Measurements from ENCODE around the gene TMEM187.

TMEM187 gene

DNA sequence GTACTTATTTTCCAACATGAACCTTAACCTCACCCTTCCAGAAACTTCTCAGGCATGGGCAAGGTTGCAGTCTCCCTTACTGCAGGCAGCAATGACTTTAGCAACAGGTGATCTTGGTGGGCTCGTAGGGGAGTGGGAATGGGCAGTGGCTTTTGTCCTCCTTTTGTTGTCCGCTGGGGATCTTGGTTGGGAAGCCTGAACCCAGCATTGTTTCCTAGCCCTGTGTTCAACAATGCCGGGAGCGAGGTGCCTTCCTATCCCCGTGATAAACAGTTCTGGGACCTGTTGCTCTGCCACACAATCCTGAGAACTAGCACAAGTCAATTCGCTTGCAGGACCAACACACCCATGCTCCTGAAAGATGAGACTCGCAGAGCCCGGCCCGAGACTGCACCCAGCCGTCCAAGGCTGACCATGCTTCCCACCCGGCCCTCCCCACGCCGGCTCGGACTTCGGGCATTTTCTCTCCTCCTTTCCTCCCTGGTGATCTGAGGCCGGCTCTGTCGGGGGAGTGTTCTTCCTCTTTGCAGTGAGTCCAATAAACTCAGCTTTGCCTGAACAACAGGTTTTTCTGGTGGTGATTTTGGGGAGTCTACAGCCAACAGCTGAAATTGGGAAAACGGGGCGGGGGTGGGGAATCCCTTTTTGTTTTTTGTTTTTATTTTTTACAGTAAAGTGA is 26.9 kb downstream of the TMEM187 start:
- Histone ChIP-seq H4K91ac (ENCODE audit: low read depth, low read length) (no peak overlapping the region), H3K23ac (ENCODE audit: low read length) (no peak overlapping the region), H2AK5ac (ENCODE audit: low read length) (no peak overlapping the region), H3K9me3 (ENCODE audit: insufficient read depth, low read depth, low read length) (no peaks in the 10 kb centered on the region), H2BK5ac (ENCODE audit: low read depth, low read length, poor library complexity) (no peak overlapping the region), H3K79me2 (ENCODE audit: control insufficient read depth, insufficient read depth, low read length, poor library complexity) (no peaks in the 10 kb centered on the region), H2BK12ac (ENCODE audit: low read length) (no peak overlapping the region), H4K8ac (ENCODE audit: low read depth, low read length) (peak overlapping the region; percentile 56), H3K4me3 (ENCODE audit: low read depth, low read length) (no peak overlapping the region), H3K14ac (ENCODE audit: low read length) (no peak overlapping the region), H3K4me2 (ENCODE audit: low read length) (peak overlapping the region; percentile 23), H3K4ac (ENCODE audit: low read depth, low read length) (no peak overlapping the region), H3K79me1 (ENCODE audit: low read length) (peaks cover 4% of the 10 kb centered on the region), H3K36me3 (ENCODE audit: control insufficient read depth in 1 of 2, insufficient read depth in 2 of 2, low read length in 2 of 2) (no peaks in the 10 kb centered on the region), H3K27ac (ENCODE audit: low read depth, low read length) (no peak overlapping the region), H3K9ac (ENCODE audit: low read length) (no peak overlapping the region), H2AFZ (ENCODE audit: insufficient read depth, low read length, poor library complexity) (no peak overlapping the region), H3K27me3 (ENCODE audit: insufficient read depth, low read length) (no peaks in the 10 kb centered on the region), H3K4me1 (ENCODE audit: control insufficient read depth in 1 of 2, insufficient read depth in 2 of 2, low read length in 2 of 2) (peaks cover 11 to 12% of the 10 kb centered on the region in 2 experiments), H4K12ac (ENCODE audit: low read depth, low read length) (no peak overlapping the region), H3K18ac (ENCODE audit: low read length) (no peak overlapping the region), H2BK120ac (ENCODE audit: insufficient read depth, low read length, poor library complexity) (no peak overlapping the region)
- DNase-seq, result no peak
- WGBS (ENCODE audit: extremely low coverage, insufficient coverage, insufficient read length), result no CpG with 5 or more reads among the region's 19 CpGs

DNA sequence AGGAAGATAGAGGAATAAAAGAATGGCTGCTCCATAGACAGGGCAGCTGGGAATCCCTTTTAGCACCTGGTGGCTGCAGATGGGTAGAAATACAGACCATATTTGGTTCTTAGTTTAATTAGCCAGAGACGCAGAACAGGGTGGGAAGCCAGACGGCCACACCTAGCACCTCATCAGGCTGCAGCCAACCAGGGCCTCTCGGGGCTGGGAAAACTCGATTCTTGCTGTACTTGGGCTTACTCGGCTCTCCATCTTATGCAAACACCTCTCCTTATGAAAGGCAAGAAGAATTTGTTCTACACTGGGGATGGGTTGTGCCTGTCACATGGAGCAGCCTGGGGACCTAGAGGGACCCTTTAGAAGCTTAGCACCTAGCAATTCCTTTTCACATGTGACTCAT is 27.5 kb downstream of the TMEM187 start:
- no peak overlapping the region for H3K9ac ChIP-seq (ENCODE audit: low read length)
- no peaks in the 10 kb centered on the region for H3K36me3 ChIP-seq (ENCODE audit: control insufficient read depth in 1 of 2, insufficient read depth in 2 of 2, low read length in 2 of 2)
- H3K27ac ChIP-seq (ENCODE audit: low read depth, low read length), result no peak overlapping the region
- no peak overlapping the region for H4K12ac ChIP-seq (ENCODE audit: low read depth, low read length)
- H2AFZ ChIP-seq (ENCODE audit: insufficient read depth, low read length, poor library complexity), result no peak overlapping the region
- no peaks in the 10 kb centered on the region for H3K27me3 ChIP-seq (ENCODE audit: insufficient read depth, low read length)
- no CpG with 5 or more reads among the region's 5 CpGs for WGBS (ENCODE audit: extremely low coverage, insufficient coverage, insufficient read length)
- H3K4me1 ChIP-seq (ENCODE audit: control insufficient read depth in 1 of 2, insufficient read depth in 2 of 2, low read length in 2 of 2), result peaks cover 11 to 12% of the 10 kb centered on the region in 2 experiments
- no peak overlapping the region for H3K18ac ChIP-seq (ENCODE audit: low read length)
- H3K4ac ChIP-seq (ENCODE audit: low read depth, low read length), result no peak overlapping the region
- no peak overlapping the region for H4K8ac ChIP-seq (ENCODE audit: low read depth, low read length)
- no peak overlapping the region for H2BK120ac ChIP-seq (ENCODE audit: insufficient read depth, low read length, poor library complexity)
- no peak overlapping the region for H2BK5ac ChIP-seq (ENCODE audit: low read depth, low read length, poor library complexity)
- no peak for DNase-seq
- no peaks in the 10 kb centered on the region for H3K79me2 ChIP-seq (ENCODE audit: control insufficient read depth, insufficient read depth, low read length, poor library complexity)
- no peak overlapping the region for H4K91ac ChIP-seq (ENCODE audit: low read depth, low read length)
- H3K9me3 ChIP-seq (ENCODE audit: insufficient read depth, low read depth, low read length), result no peaks in the 10 kb centered on the region
- H3K4me3 ChIP-seq (ENCODE audit: low read depth, low read length), result no peak overlapping the region
- no peak overlapping the region for H3K14ac ChIP-seq (ENCODE audit: low read length)
- H2BK12ac ChIP-seq (ENCODE audit: low read length), result no peak overlapping the region
- H3K4me2 ChIP-seq (ENCODE audit: low read length), result peak overlapping the region; percentile 23
- H3K79me1 ChIP-seq (ENCODE audit: low read length), result peaks cover 4% of the 10 kb centered on the region
- H3K23ac ChIP-seq (ENCODE audit: low read length), result no peak overlapping the region
- H2AK5ac ChIP-seq (ENCODE audit: low read length), result no peak overlapping the region

DNA sequence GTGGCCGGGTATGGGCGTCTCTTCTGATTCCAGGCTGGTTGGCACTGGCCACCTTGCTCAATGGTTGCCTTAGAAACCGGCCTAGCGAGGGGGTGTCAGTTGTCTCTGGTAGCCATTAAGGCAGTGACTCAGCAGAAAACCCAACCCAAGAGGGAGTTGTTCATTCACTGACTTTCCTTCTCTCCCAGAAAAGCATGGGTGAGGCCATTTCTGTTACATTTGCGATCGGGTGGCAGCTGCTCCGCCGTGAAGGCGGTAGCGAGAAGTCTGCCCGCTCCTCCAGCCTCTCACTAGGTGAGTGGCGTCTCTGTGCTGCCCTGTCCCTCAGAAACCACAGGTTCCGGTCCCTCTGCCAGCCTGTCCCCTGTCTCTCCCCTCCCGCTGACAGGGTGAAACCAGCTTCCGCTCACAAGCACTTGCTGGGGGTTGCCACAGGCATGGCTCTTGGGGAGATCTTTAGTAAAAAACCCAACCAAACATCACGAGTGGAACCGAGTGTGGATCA is 29.7 kb downstream of the TMEM187 start:
- Histone ChIP-seq H3K79me2 (ENCODE audit: control insufficient read depth, insufficient read depth, low read length, poor library complexity) (no peaks in the 10 kb centered on the region), H4K8ac (ENCODE audit: low read depth, low read length) (peak overlapping the region; percentile 84), H3K4me3 (ENCODE audit: low read depth, low read length) (no peak overlapping the region), H3K23ac (ENCODE audit: low read length) (no peak overlapping the region), H3K27ac (ENCODE audit: low read depth, low read length) (peak overlapping the region; percentile 23), H3K18ac (ENCODE audit: low read length) (peak overlapping the region; percentile 41), H4K12ac (ENCODE audit: low read depth, low read length) (peak overlapping the region; percentile 47), H3K27me3 (ENCODE audit: insufficient read depth, low read length) (no peaks in the 10 kb centered on the region), H2AFZ (ENCODE audit: insufficient read depth, low read length, poor library complexity) (peak overlapping the region; percentile 61), H3K4ac (ENCODE audit: low read depth, low read length) (no peak overlapping the region), H2BK120ac (ENCODE audit: insufficient read depth, low read length, poor library complexity) (peak overlapping the region; percentile 74), H3K9ac (ENCODE audit: low read length) (no peak overlapping the region), H3K9me3 (ENCODE audit: insufficient read depth, low read depth, low read length) (no peaks in the 10 kb centered on the region), H3K14ac (ENCODE audit: low read length) (peak overlapping the region; percentile 59), H3K36me3 (ENCODE audit: control insufficient read depth in 1 of 2, insufficient read depth in 2 of 2, low read length in 2 of 2) (peaks cover 0 to under 1% of the 10 kb centered on the region in 2 experiments), H3K4me2 (ENCODE audit: low read length) (no peak overlapping the region), H4K91ac (ENCODE audit: low read depth, low read length) (peak overlapping the region; percentile 90), H3K4me1 (ENCODE audit: control insufficient read depth in 1 of 2, insufficient read depth in 2 of 2, low read length in 2 of 2) (peaks cover 11 to 12% of the 10 kb centered on the region in 2 experiments), H2AK5ac (ENCODE audit: low read length) (peak overlapping the region; percentile 39), H3K79me1 (ENCODE audit: low read length) (peaks cover 4% of the 10 kb centered on the region), H2BK12ac (ENCODE audit: low read length) (peak overlapping the region; percentile 55), H2BK5ac (ENCODE audit: low read depth, low read length, poor library complexity) (peak overlapping the region; percentile 84)
- WGBS (ENCODE audit: extremely low coverage, insufficient coverage, insufficient read length), result no CpG with 5 or more reads among the region's 17 CpGs
- DNase-seq, result peak in 1 of 2 donors; percentile 8

DNA sequence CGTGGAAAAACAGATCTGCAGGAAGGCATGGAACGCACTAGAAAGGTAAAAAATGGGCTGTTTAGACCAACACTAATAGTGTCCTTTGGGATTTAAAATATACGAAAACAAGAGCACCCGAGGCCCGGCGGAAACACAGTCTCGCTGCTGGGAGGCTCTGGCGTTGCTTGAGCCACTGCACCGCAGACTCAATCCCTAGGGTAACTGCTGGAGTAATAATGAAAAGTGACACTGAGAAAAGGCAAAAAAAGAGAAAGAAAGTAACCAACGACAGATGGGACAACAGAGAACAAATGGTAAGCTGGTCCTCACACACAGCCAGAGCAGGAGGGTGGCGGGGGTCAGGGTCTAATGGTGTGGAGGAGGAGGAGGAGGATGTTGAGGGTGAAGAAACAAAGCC is 31.8 kb downstream of the TMEM187 start:
- Histone ChIP-seq H4K12ac (ENCODE audit: low read depth, low read length) (no peak overlapping the region), H3K4me1 (ENCODE audit: control insufficient read depth in 1 of 2, insufficient read depth in 2 of 2, low read length in 2 of 2) (peaks cover 9 to 12% of the 10 kb centered on the region in 2 experiments), H3K4me3 (ENCODE audit: low read depth, low read length) (no peak overlapping the region), H3K79me2 (ENCODE audit: control insufficient read depth, insufficient read depth, low read length, poor library complexity) (no peaks in the 10 kb centered on the region), H3K27me3 (ENCODE audit: insufficient read depth, low read length) (no peaks in the 10 kb centered on the region), H2BK12ac (ENCODE audit: low read length) (no peak overlapping the region), H3K18ac (ENCODE audit: low read length) (no peak overlapping the region), H3K9me3 (ENCODE audit: insufficient read depth, low read depth, low read length) (no peaks in the 10 kb centered on the region), H4K8ac (ENCODE audit: low read depth, low read length) (no peak overlapping the region), H3K27ac (ENCODE audit: low read depth, low read length) (no peak overlapping the region), H2BK120ac (ENCODE audit: insufficient read depth, low read length, poor library complexity) (no peak overlapping the region), H3K9ac (ENCODE audit: low read length) (no peak overlapping the region), H3K79me1 (ENCODE audit: low read length) (peaks cover 4% of the 10 kb centered on the region), H3K23ac (ENCODE audit: low read length) (no peak overlapping the region), H4K91ac (ENCODE audit: low read depth, low read length) (no peak overlapping the region), H2AK5ac (ENCODE audit: low read length) (no peak overlapping the region), H3K4ac (ENCODE audit: low read depth, low read length) (no peak overlapping the region), H2AFZ (ENCODE audit: insufficient read depth, low read length, poor library complexity) (no peak overlapping the region), H3K14ac (ENCODE audit: low read length) (no peak overlapping the region), H2BK5ac (ENCODE audit: low read depth, low read length, poor library complexity) (no peak overlapping the region), H3K36me3 (ENCODE audit: control insufficient read depth in 1 of 2, insufficient read depth in 2 of 2, low read length in 2 of 2) (peaks cover 3 to 5% of the 10 kb centered on the region in 2 experiments), H3K4me2 (ENCODE audit: low read length) (no peak overlapping the region)
- no peak for DNase-seq
- WGBS (ENCODE audit: extremely low coverage, insufficient coverage, insufficient read length), result no CpG with 5 or more reads among the region's 11 CpGs
